Activated gamma-delta T cell (primary cell): Measurements from ENCODE around the gene BMP5.

ENCODE experiments used
- DNase-seq: peaks from one replicate; lab custom pipeline; 2025; lab: John Stamatoyannopoulos, UW

The BMP5 gene

GRCh38 chr6:55708711-55709110 lies 166.7 kb downstream of the BMP5 start:
- no peak for DNase-seq

DNA sequence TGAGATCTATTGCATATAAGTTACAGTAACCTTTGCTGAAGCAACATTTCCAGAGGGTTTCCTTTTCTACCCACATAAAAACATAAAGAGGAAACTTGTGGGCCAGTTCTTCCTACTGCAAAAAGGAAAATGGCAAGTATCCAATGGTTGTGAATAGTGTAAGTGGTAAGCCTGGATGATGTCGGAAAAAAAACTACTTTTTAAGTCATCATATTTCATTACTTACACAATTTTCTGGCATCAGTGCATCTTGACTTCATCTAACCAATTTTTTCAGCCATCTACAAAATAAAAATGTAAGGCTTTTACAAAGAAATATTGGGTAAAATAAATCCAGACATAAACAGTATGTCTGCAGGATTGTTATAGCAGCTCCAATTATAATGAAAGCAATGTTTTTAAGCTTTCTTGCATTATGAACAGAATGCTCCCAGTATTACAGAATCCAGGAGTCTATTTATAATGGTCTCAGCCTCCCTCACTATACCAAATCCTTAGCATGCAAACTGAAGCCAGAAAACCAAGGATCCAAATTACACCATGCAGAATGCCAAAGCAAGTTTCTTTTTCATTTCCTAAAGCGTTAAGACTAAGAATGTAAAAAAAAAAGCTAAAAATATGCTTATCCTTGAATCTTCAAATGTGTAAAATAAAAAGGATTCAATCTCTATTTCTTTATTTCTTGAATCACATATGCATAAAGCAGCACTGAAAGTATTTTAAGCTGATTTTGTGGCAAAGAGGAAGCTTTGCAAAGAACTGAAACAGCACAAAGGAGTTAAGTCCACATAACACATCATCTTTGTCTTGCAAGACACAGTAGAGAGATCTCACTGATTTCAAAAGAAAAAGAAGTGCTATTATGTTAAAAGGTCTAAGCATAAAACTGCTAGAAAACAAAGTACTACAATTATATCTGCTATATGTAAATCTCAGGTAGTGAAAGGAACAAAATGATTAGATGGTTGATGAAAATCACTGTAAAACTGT lies 169.6 kb downstream of the BMP5 start:
- DNase-seq = no peak

GRCh38 chr6:55704421-55704820 lies 171.0 kb downstream of the BMP5 start:
- no peak for DNase-seq
